Fibroblast of lung (primary cell): ENCODE measurements around the gene LTBP1.

ENCODE experiments used
- EZH2 ChIP-seq: IDR thresholded peaks from 2 replicates; pipeline ENCODE4 v1.5.1; 2012; ENCODE audit warnings: low read length, control low read depth, mild to moderate bottlenecking; ENCODE audit errors: missing control alignments
- TF ChIP-seq, protein P1 (sequence below), 2 donors: IDR thresholded peaks in 1 of 2; conservative IDR thresholded peaks in 1 of 2; 1 replicate in 1 of 2; 2 replicates in 1 of 2; pipeline ENCODE4 v1.5.1; 2011 to 2012; ENCODE audit warnings: low read length in 2 of 2, control low read depth in 1 of 2, inconsistent platforms in 1 of 2, low read depth in 1 of 2, mild to moderate bottlenecking in 1 of 2

DNA sequence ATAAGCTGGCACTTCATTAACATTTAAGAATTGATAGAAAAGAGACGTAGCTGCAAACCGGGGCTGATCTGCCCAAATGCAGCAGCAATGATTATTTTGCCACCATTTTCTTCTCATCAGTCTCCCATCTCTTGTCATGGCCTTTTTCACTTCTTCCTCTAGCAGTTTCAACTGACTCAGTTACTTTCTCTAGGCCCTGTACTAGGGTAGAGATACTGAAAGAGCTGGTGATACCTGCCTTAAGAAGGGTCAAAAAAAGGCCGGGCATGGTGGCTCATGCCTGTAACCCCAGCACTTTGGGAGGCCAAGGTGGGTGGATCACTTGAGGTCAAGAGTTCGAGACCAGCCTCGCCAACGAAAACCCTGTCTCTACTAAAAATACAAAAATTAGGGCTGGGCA, 127.4 kb downstream of the LTBP1 start:
- TF ChIP-seq, protein P1, sequence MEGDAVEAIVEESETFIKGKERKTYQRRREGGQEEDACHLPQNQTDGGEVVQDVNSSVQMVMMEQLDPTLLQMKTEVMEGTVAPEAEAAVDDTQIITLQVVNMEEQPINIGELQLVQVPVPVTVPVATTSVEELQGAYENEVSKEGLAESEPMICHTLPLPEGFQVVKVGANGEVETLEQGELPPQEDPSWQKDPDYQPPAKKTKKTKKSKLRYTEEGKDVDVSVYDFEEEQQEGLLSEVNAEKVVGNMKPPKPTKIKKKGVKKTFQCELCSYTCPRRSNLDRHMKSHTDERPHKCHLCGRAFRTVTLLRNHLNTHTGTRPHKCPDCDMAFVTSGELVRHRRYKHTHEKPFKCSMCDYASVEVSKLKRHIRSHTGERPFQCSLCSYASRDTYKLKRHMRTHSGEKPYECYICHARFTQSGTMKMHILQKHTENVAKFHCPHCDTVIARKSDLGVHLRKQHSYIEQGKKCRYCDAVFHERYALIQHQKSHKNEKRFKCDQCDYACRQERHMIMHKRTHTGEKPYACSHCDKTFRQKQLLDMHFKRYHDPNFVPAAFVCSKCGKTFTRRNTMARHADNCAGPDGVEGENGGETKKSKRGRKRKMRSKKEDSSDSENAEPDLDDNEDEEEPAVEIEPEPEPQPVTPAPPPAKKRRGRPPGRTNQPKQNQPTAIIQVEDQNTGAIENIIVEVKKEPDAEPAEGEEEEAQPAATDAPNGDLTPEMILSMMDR (conservative IDR thresholded peaks at IDR 0.05 in 1 of 2, IDR thresholded peaks at IDR 0.05 in 1 of 2; ENCODE audit: low read depth in 1 of 2, low read length in 2 of 2), result no peak
- no peak for TF ChIP-seq EZH2
